H1 (cell line): Measurements from ENCODE around the gene FOXO4. TPM values are rescaled to one million over a fixed set of nuclear protein-coding genes. Genes with fewer than 3 reads are reported as not detected.

Source experiments
- BACH1 ChIP-seq: IDR thresholded peaks from 2 replicates; pipeline ENCODE4 v1.6.1; 2012; ENCODE audit warnings: low read length, improper control_type of control experiment
- BCL11A ChIP-seq, 2 experiments: IDR thresholded peaks; one replicate each; pipeline ENCODE4 v1.6.1; 2011; ENCODE audit warnings: low read depth in 2 of 2, low read length in 2 of 2, mild to moderate bottlenecking in 2 of 2
- BRCA1 ChIP-seq: IDR thresholded peaks from 2 replicates; pipeline ENCODE4 v1.6.1; 2012; ENCODE audit warnings: low read depth, low read length, improper control_type of control experiment
- POLR2AphosphoS5 ChIP-seq: IDR thresholded peaks from 2 replicates; pipeline ENCODE4 v1.6.1; 2011; ENCODE audit warnings: low read depth, low read length
- SP2 ChIP-seq: IDR thresholded peaks from 2 replicates; pipeline ENCODE4 v1.6.1; 2012; ENCODE audit warnings: mild to moderate bottlenecking, low read length, inconsistent platforms
- polyA plus RNA-seq, 7 experiments: library from polyadenylated mRNA; depleted of rRNA in 3 of 7; stranded (reverse) in 5 of 7; unstranded in 2 of 7; fragments of >200 nt in 5 of 7; fragments of 200-250 nt in 2 of 7; gene quantifications; 1 replicate in 5 of 7; 2 replicates in 1 of 7; 4 replicates in 1 of 7; pipeline versions ENCODE4 v1.2.1 to v1.2.3, GENCODE V29; 2011 to 2013; ENCODE audit warnings: missing spikeins in 2 of 7, mixed read lengths in 2 of 7
- total RNA-seq: library from RNA; stranded (reverse); fragmentation: NEBNext Ultra II Directional; extraction: Animal tissue kit (Norgen Biotek cat#: 25700); gene quantifications from 2 replicates; pipeline ENCODE4 v1.2.1, GENCODE V29; 2021
- TF ChIP-seq, protein P1 (sequence below): fragments of 300-600 bp; sonication (generic); IDR thresholded peaks from 2 replicates; pipeline ENCODE4 v1.7.1; 2012; ENCODE audit warnings: low read length, moderate library complexity, mild to moderate bottlenecking, inconsistent platforms; ENCODE audit not compliant: insufficient replicate concordance

Gene FOXO4
- total and polyA plus RNA-seq, 2 of the 8 experiments (the other 6 are each of a cell fraction or from before 2014, with no cell fraction given), result 12.3 to 57.4 TPM

DNA sequence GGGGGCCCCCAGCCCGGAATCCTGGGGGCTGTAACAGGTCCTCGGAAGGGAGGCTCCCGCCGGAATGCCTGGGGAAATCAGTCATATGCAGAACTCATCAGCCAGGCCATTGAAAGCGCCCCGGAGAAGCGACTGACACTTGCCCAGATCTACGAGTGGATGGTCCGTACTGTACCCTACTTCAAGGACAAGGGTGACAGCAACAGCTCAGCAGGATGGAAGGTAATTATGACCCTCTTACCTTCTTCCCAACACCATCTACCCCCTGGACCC lies 1.0 kb downstream of the FOXO4 start (continued):
- TF ChIP-seq, protein P1, sequence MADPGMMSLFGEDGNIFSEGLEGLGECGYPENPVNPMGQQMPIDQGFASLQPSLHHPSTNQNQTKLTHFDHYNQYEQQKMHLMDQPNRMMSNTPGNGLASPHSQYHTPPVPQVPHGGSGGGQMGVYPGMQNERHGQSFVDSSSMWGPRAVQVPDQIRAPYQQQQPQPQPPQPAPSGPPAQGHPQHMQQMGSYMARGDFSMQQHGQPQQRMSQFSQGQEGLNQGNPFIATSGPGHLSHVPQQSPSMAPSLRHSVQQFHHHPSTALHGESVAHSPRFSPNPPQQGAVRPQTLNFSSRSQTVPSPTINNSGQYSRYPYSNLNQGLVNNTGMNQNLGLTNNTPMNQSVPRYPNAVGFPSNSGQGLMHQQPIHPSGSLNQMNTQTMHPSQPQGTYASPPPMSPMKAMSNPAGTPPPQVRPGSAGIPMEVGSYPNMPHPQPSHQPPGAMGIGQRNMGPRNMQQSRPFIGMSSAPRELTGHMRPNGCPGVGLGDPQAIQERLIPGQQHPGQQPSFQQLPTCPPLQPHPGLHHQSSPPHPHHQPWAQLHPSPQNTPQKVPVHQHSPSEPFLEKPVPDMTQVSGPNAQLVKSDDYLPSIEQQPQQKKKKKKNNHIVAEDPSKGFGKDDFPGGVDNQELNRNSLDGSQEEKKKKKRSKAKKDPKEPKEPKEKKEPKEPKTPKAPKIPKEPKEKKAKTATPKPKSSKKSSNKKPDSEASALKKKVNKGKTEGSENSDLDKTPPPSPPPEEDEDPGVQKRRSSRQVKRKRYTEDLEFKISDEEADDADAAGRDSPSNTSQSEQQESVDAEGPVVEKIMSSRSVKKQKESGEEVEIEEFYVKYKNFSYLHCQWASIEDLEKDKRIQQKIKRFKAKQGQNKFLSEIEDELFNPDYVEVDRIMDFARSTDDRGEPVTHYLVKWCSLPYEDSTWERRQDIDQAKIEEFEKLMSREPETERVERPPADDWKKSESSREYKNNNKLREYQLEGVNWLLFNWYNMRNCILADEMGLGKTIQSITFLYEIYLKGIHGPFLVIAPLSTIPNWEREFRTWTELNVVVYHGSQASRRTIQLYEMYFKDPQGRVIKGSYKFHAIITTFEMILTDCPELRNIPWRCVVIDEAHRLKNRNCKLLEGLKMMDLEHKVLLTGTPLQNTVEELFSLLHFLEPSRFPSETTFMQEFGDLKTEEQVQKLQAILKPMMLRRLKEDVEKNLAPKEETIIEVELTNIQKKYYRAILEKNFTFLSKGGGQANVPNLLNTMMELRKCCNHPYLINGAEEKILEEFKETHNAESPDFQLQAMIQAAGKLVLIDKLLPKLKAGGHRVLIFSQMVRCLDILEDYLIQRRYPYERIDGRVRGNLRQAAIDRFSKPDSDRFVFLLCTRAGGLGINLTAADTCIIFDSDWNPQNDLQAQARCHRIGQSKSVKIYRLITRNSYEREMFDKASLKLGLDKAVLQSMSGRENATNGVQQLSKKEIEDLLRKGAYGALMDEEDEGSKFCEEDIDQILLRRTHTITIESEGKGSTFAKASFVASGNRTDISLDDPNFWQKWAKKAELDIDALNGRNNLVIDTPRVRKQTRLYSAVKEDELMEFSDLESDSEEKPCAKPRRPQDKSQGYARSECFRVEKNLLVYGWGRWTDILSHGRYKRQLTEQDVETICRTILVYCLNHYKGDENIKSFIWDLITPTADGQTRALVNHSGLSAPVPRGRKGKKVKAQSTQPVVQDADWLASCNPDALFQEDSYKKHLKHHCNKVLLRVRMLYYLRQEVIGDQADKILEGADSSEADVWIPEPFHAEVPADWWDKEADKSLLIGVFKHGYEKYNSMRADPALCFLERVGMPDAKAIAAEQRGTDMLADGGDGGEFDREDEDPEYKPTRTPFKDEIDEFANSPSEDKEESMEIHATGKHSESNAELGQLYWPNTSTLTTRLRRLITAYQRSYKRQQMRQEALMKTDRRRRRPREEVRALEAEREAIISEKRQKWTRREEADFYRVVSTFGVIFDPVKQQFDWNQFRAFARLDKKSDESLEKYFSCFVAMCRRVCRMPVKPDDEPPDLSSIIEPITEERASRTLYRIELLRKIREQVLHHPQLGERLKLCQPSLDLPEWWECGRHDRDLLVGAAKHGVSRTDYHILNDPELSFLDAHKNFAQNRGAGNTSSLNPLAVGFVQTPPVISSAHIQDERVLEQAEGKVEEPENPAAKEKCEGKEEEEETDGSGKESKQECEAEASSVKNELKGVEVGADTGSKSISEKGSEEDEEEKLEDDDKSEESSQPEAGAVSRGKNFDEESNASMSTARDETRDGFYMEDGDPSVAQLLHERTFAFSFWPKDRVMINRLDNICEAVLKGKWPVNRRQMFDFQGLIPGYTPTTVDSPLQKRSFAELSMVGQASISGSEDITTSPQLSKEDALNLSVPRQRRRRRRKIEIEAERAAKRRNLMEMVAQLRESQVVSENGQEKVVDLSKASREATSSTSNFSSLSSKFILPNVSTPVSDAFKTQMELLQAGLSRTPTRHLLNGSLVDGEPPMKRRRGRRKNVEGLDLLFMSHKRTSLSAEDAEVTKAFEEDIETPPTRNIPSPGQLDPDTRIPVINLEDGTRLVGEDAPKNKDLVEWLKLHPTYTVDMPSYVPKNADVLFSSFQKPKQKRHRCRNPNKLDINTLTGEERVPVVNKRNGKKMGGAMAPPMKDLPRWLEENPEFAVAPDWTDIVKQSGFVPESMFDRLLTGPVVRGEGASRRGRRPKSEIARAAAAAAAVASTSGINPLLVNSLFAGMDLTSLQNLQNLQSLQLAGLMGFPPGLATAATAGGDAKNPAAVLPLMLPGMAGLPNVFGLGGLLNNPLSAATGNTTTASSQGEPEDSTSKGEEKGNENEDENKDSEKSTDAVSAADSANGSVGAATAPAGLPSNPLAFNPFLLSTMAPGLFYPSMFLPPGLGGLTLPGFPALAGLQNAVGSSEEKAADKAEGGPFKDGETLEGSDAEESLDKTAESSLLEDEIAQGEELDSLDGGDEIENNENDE, result no peak
- TF ChIP-seq BACH1, result no peak
- no peak for TF ChIP-seq BCL11A (IDR thresholded peaks at IDR 0.05; ENCODE audit: low read depth in 2 of 2, low read length in 2 of 2)
- no peak for TF ChIP-seq SP2
- no peak for TF ChIP-seq BRCA1
- no peak for TF ChIP-seq POLR2AphosphoS5
